ENCODE data around the gene FRYL.

- TF ChIP-seq CTCF (IDR thresholded peaks at IDR 0.05) = no peak
- TF ChIP-seq POLR2A (IDR thresholded peaks at IDR 0.05) = no peak
Measured at GRCh38 chr4:48801016-48801715, 21.1 kb upstream of the FRYL start.

Measured in uterus (tissue), 2 donors.